K562 (cell line): ENCODE results near the gene STK4. TPM values are rescaled to one million over a fixed set of nuclear protein-coding genes. Genes with fewer than 3 reads are reported as not detected.
A peak's percentile ranks its signal among the peaks of the same experiment; 100 is the strongest.

Source experiments
- CBX1 ChIP-seq: sonication (generic); IDR thresholded peaks from 2 replicates; pipeline ENCODE4 v1.6.1; 2016; ENCODE audit warnings: antibody characterized with exemption, low read depth, mild to moderate bottlenecking
- MYBL2 ChIP-seq, 2 experiments: fragments of 450-650 bp in 1 of 2; sonication (generic) in 1 of 2; formaldehyde crosslinking in 1 of 2; IDR thresholded peaks; 2 replicates each; pipeline versions ENCODE4 v1.6.1 to v1.8.1; 2017 to 2022; ENCODE audit warnings: borderline replicate concordance in 1 of 2, inconsistent platforms in 1 of 2, low read depth in 1 of 2, mild to moderate bottlenecking in 1 of 2, missing genetic modification reagents in 1 of 2, moderate library complexity in 1 of 2
- RBM25 ChIP-seq: fragments of 200-400 bp; formaldehyde crosslinking; IDR thresholded peaks from 2 replicates; pipeline ENCODE4 v1.6.1; 2018; ENCODE audit warnings: low read length, low read depth, moderate library complexity; ENCODE audit not compliant: severe bottlenecking
- SMC3 ChIP-seq: conservative IDR thresholded peaks from 2 replicates; pipeline ENCODE4 v1.6.1; 2011; ENCODE audit warnings: low read depth, low read length, improper control_type of control experiment; ENCODE audit not compliant: insufficient read depth
- ZNF184 ChIP-seq: sonication (generic); formaldehyde crosslinking; IDR thresholded peaks from 2 replicates; pipeline ENCODE4 v1.5.0; 2020; ENCODE audit warnings: missing genetic modification reagents
- ZNF197 ChIP-seq: fragments of 200-800 bp; sonication (Bioruptor generic); IDR thresholded peaks from 2 replicates; pipeline ENCODE4 v1.6.1; 2016; ENCODE audit warnings: low read depth, missing genetic modification characterization, missing compliant biosample characterization
- polyA plus RNA-seq, 8 experiments: library from polyadenylated mRNA; depleted of rRNA in 4 of 8; stranded (reverse) in 5 of 8; unstranded in 3 of 8; fragments of >200 nt; fragmentation: Nextera tagmentation in 2 of 8; fragmentation: Illumina TruSeq in 1 of 8; extraction: Ambion mirVana in 2 of 8; extraction: Trizol in 1 of 8; gene quantifications; 2 replicates each; pipeline versions ENCODE4 v1.2.1 to v1.2.3, GENCODE V29; 2011 to 2014; ENCODE audit warnings: inconsistent platforms in 1 of 8, missing spikeins in 1 of 8
- total RNA-seq, 7 experiments: library from RNA; depleted of rRNA in 6 of 7; stranded (reverse); fragments of >200 nt in 6 of 7; fragmentation: Illumina TruSeq in 2 of 7; extraction: Trizol in 2 of 7; gene quantifications; 2 replicates each; pipeline versions ENCODE4 v1.2.1 to v1.2.3, GENCODE V29; 2011 to 2021; ENCODE audit warnings: low replicate concordance in 1 of 7
- TF ChIP-seq, protein P1 (sequence below): fragments of 450-650 bp; formaldehyde crosslinking; IDR thresholded peaks from 2 replicates; pipeline ENCODE4 v1.4.0; 2020; ENCODE audit warnings: mild to moderate bottlenecking, moderate library complexity
- TF ChIP-seq, protein P2 (sequence below), 2 experiments: fragments of 450-650 bp; formaldehyde crosslinking in 1 of 2; IDR thresholded peaks; 2 replicates each; pipeline versions ENCODE4 v1.4.0 to v1.6.1; 2014 to 2020; ENCODE audit warnings: mild to moderate bottlenecking in 2 of 2, borderline replicate concordance in 1 of 2, low read depth in 1 of 2
- TF ChIP-seq, protein P3 (sequence below): fragments of 450-650 bp; formaldehyde crosslinking; IDR thresholded peaks from 2 replicates; pipeline ENCODE4 v1.4.0; 2020; ENCODE audit warnings: mild to moderate bottlenecking, moderate library complexity

STK4 gene
- total and polyA plus RNA-seq, 9 of the 15 experiments (the other 6 are each of a cell fraction or from before 2014, with no cell fraction given) = 11.9 to 30.6 (median 22.2) TPM

DNA sequence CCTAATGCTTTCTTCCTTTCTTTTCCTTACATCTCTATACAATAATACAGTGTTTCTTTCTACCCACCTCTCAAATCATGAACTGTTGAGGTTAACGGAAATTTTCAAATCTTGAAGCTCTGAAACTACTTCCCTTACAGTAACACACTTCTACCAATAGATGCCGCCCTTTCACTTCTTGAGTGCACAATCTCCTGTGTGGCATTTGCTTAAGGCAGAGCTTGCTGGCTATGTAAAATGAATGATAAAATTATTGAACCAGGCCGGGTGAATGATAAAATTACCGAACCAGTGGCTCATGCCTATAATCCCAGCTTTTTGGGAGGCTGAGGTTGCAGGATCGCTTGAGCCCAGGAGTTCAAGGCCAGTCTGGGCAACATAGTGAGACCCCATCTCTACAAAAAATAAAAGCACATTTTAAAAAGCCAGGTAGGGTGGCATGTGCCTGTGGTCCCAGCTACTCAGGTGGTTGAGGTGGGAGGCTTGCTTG is 77.8 kb downstream of the STK4 start (continued):
- TF ChIP-seq SMC3 (0 out of 2 replicates have a peak, but pooled peaks have one; percentile 27), ZNF197 (CRISPR knock-in tag) (no peak), MYBL2 (IDR thresholded peaks at IDR 0.05; ENCODE audit: low read depth) (peak; percentile 73), MYBL2 (CRISPR knock-in tag; IDR thresholded peaks at IDR 0.05; ENCODE audit: borderline replicate concordance) (no peak), ZNF184 (no peak), RBM25 (peak; percentile 46), CBX1 (no peak)
- TF ChIP-seq, protein P1, sequence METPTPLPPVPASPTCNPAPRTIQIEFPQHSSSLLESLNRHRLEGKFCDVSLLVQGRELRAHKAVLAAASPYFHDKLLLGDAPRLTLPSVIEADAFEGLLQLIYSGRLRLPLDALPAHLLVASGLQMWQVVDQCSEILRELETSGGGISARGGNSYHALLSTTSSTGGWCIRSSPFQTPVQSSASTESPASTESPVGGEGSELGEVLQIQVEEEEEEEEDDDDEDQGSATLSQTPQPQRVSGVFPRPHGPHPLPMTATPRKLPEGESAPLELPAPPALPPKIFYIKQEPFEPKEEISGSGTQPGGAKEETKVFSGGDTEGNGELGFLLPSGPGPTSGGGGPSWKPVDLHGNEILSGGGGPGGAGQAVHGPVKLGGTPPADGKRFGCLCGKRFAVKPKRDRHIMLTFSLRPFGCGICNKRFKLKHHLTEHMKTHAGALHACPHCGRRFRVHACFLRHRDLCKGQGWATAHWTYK = no peak
- TF ChIP-seq, protein P2, sequence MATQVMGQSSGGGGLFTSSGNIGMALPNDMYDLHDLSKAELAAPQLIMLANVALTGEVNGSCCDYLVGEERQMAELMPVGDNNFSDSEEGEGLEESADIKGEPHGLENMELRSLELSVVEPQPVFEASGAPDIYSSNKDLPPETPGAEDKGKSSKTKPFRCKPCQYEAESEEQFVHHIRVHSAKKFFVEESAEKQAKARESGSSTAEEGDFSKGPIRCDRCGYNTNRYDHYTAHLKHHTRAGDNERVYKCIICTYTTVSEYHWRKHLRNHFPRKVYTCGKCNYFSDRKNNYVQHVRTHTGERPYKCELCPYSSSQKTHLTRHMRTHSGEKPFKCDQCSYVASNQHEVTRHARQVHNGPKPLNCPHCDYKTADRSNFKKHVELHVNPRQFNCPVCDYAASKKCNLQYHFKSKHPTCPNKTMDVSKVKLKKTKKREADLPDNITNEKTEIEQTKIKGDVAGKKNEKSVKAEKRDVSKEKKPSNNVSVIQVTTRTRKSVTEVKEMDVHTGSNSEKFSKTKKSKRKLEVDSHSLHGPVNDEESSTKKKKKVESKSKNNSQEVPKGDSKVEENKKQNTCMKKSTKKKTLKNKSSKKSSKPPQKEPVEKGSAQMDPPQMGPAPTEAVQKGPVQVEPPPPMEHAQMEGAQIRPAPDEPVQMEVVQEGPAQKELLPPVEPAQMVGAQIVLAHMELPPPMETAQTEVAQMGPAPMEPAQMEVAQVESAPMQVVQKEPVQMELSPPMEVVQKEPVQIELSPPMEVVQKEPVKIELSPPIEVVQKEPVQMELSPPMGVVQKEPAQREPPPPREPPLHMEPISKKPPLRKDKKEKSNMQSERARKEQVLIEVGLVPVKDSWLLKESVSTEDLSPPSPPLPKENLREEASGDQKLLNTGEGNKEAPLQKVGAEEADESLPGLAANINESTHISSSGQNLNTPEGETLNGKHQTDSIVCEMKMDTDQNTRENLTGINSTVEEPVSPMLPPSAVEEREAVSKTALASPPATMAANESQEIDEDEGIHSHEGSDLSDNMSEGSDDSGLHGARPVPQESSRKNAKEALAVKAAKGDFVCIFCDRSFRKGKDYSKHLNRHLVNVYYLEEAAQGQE (IDR thresholded peaks at IDR 0.05; ENCODE audit: borderline replicate concordance) = peak; percentile 71; the same call in 1 of the 2 replicates
- TF ChIP-seq, protein P2 (CRISPR knock-in tag; IDR thresholded peaks at IDR 0.05; ENCODE audit: low read depth) = no peak
- TF ChIP-seq, protein P3, sequence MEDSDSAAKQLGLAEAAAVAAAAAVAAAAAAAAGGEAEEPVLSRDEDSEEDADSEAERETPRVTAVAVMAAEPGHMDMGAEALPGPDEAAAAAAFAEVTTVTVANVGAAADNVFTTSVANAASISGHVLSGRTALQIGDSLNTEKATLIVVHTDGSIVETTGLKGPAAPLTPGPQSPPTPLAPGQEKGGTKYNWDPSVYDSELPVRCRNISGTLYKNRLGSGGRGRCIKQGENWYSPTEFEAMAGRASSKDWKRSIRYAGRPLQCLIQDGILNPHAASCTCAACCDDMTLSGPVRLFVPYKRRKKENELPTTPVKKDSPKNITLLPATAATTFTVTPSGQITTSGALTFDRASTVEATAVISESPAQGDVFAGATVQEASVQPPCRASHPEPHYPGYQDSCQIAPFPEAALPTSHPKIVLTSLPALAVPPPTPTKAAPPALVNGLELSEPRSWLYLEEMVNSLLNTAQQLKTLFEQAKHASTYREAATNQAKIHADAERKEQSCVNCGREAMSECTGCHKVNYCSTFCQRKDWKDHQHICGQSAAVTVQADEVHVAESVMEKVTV (CRISPR knock-in tag) = peak; percentile 73
